A673 (cell line): ENCODE measurements around the gene ASIC3.

ENCODE experiments used
- EZH2 ChIP-seq: fragments of 200-600 bp; sonication (generic); IDR thresholded peaks from 2 replicates; pipeline ENCODE4 v1.6.1; 2017; ENCODE audit warnings: borderline replicate concordance, low read depth, mild to moderate bottlenecking, mixed read lengths, antibody characterized with exemption, low read length; ENCODE audit not compliant: poor library complexity, severe bottlenecking
- TF ChIP-seq, protein P1 (sequence below): fragments of 300-800, 200-600 bp; sonication (generic); conservative IDR thresholded peaks from 2 replicates; pipeline ENCODE4 v1.5.1; 2017; ENCODE audit warnings: low read depth, mild to moderate bottlenecking, antibody characterized with exemption, low read length, moderate library complexity, mixed read lengths

DNA sequence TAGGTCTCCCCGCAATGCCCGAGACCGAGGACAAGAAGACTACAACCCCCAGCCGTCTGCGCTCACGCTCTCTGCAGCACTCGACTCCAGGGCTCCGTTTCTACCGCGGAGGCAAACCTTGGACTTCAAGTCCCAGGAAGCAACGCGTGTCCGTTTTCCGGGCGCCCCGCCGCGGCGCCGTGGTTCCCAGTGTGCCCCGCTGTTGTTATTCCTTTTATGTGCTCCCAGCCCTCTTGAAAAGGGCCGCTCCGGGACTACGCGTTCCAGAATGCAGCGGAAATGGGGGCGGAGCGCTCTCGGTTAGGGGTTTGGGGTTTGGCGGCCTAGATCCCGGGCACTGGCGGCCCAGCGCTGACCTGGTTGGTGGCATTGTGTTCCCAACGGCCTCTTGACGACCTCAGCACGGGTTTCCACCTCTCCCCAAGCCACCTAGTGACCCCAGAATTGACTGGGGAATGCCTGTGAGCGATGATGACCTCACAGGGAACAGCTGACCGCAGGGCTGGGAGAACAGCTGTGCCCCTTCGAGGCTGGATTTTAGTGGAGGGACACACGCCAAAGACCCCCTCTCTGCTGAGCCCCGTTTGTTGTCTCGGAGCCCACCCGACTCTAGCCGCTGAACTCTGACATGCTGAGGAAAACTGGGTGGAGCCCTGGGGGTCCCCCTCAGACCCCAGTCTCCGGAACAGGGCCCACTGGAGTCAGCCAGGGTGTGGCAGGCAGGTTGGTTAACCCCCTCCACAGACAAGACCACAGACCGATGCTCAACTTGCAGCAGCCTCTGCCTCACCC is 9.9 kb downstream of the ASIC3 start:
- no peak for TF ChIP-seq EZH2
- TF ChIP-seq, protein P1, sequence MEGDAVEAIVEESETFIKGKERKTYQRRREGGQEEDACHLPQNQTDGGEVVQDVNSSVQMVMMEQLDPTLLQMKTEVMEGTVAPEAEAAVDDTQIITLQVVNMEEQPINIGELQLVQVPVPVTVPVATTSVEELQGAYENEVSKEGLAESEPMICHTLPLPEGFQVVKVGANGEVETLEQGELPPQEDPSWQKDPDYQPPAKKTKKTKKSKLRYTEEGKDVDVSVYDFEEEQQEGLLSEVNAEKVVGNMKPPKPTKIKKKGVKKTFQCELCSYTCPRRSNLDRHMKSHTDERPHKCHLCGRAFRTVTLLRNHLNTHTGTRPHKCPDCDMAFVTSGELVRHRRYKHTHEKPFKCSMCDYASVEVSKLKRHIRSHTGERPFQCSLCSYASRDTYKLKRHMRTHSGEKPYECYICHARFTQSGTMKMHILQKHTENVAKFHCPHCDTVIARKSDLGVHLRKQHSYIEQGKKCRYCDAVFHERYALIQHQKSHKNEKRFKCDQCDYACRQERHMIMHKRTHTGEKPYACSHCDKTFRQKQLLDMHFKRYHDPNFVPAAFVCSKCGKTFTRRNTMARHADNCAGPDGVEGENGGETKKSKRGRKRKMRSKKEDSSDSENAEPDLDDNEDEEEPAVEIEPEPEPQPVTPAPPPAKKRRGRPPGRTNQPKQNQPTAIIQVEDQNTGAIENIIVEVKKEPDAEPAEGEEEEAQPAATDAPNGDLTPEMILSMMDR, result no peak
